MM.1S (cell line): ENCODE measurements around the gene TRNP1.

Experiments
- CTCF ChIP-seq: fragments of 300-600 bp; sonication (generic); IDR thresholded peaks from 2 replicates; pipeline ENCODE4 v1.5.1; 2016; ENCODE audit warnings: antibody characterized with exemption, low read length, mixed read lengths
- EZH2 ChIP-seq: fragments of 300-600 bp; sonication (generic); optimal IDR thresholded peaks from 2 replicates; pipeline ENCODE3; 2017; ENCODE audit warnings: low read depth, mild to moderate bottlenecking, antibody characterized with exemption, low read length, mixed read lengths

- TF ChIP-seq CTCF (no peak), EZH2 (no peak)
Observed at GRCh38 chr1:27036718-27037117, 43.2 kb downstream of the TRNP1 start.
